IMR-90 (cell line): ENCODE data around the gene GRIK3.

Experiments
- BHLHE40 ChIP-seq: fragments of 150-350 bp; IDR thresholded peaks from 2 replicates; pipeline ENCODE4 v1.6.1; 2016; ENCODE audit warnings: mild to moderate bottlenecking, low read depth, low read length
- CEBPB ChIP-seq: IDR thresholded peaks from 2 replicates; pipeline ENCODE4 v1.6.1; 2012; ENCODE audit warnings: low read depth, low read length, improper control_type of control experiment
- CTCF ChIP-seq: conservative IDR thresholded peaks from 2 replicates; pipeline ENCODE4 v1.5.1; 2012; ENCODE audit warnings: mild to moderate bottlenecking, low read depth, low read length, improper control_type of control experiment
- ELK1 ChIP-seq: fragments of 150-350 bp; IDR thresholded peaks from 2 replicates; pipeline ENCODE4 v1.6.1; 2016; ENCODE audit warnings: low read depth, mild to moderate bottlenecking, low read length, moderate library complexity, borderline replicate concordance
- FOS ChIP-seq: fragments of 150-350 bp; IDR thresholded peaks from 2 replicates; pipeline ENCODE4 v1.6.1; 2016; ENCODE audit warnings: low read depth, low read length
- MAFK ChIP-seq: IDR thresholded peaks from 2 replicates; pipeline ENCODE4 v1.6.1; 2012; ENCODE audit warnings: low read depth, low read length, improper control_type of control experiment
- MAZ ChIP-seq: IDR thresholded peaks from 2 replicates; pipeline ENCODE4 v1.6.1; 2012; ENCODE audit warnings: low read depth, mild to moderate bottlenecking, low read length, improper control_type of control experiment, moderate library complexity, borderline replicate concordance
- MXI1 ChIP-seq: IDR thresholded peaks from 2 replicates; pipeline ENCODE4 v1.6.1; 2012; ENCODE audit warnings: low read depth, mild to moderate bottlenecking, low read length, moderate library complexity, borderline replicate concordance
- POLR2A ChIP-seq: IDR thresholded peaks from 2 replicates; pipeline ENCODE4 v1.6.1; 2012; ENCODE audit warnings: mild to moderate bottlenecking, low read depth, low read length
- RAD21 ChIP-seq: IDR thresholded peaks from 2 replicates; pipeline ENCODE4 v1.6.1; 2012; ENCODE audit warnings: low read length, improper control_type of control experiment
- RFX5 ChIP-seq: IDR thresholded peaks from 2 replicates; pipeline ENCODE4 v1.8.0; 2012; ENCODE audit warnings: low read depth, mild to moderate bottlenecking, low read length, moderate library complexity
- USF2 ChIP-seq: fragments of 150-350 bp; IDR thresholded peaks from 2 replicates; pipeline ENCODE4 v1.6.1; 2017; ENCODE audit warnings: mild to moderate bottlenecking, antibody characterized with exemption, low read length, low read depth

GRCh38 chr1:36947384-36947783 is 86.9 kb downstream of the GRIK3 start:
- TF ChIP-seq CTCF (no peak), MXI1 (no peak), POLR2A (no peak), MAFK (no peak), BHLHE40 (no peak), RFX5 (no peak), CEBPB (no peak), MAZ (no peak), RAD21 (no peak), ELK1 (no peak), USF2 (no peak), FOS (no peak)
